WERI-Rb-1 (cell line): ENCODE data around the gene TSHZ3.

ENCODE experiments used
- DNase-seq: peaks from one replicate; pipeline ENCODE4 v3.0.0-alpha.2; 2020
- H3K27ac ChIP-seq: fragments of 250-450 bp; sonication (Bioruptor Pico); 2 replicates; pipeline ENCODE4 v1.5.1; 2020; ENCODE audit warnings: mild to moderate bottlenecking, moderate library complexity
- H3K27me3 ChIP-seq: fragments of 250-450 bp; sonication (Bioruptor Pico); 2 replicates; pipeline ENCODE4 v1.5.1; 2021; ENCODE audit warnings: mild to moderate bottlenecking, low read depth, moderate library complexity; ENCODE audit not compliant: insufficient read depth, severe bottlenecking
- H3K36me3 ChIP-seq: fragments of 250-450 bp; sonication (Bioruptor Pico); 2 replicates; pipeline ENCODE4 v1.5.1; 2020; ENCODE audit warnings: mild to moderate bottlenecking, moderate library complexity
- H3K4me3 ChIP-seq: 2 replicates; pipeline ENCODE4 v1.5.1; 2011; ENCODE audit warnings: low read depth, mild to moderate bottlenecking, control low read depth, low read length
- H3K9me3 ChIP-seq: fragments of 250-450 bp; sonication (Bioruptor Pico); 2 replicates; pipeline ENCODE4 v1.5.1; 2021; ENCODE audit warnings: mild to moderate bottlenecking, moderate library complexity; ENCODE audit not compliant: severe bottlenecking
- CTCF ChIP-seq: IDR thresholded peaks from 2 replicates; pipeline ENCODE4 v1.5.1; 2011; ENCODE audit warnings: low read depth, mild to moderate bottlenecking, control low read depth, inconsistent platforms, low read length

TSHZ3 gene

GRCh38 chr19:31312677-31313244 lies 36.5 kb downstream of the TSHZ3 start:
- no peaks in the 10 kb centered on the region for H3K9me3 ChIP-seq
- H3K4me3 ChIP-seq: no peak overlapping the region
- H3K36me3 ChIP-seq: no peaks in the 10 kb centered on the region
- DNase-seq: no peak
- no peak for TF ChIP-seq CTCF
- no peak overlapping the region for H3K27ac ChIP-seq
- no peaks in the 10 kb centered on the region for H3K27me3 ChIP-seq

- Histone ChIP-seq H3K27me3 (no peaks in the 10 kb centered on the region), H3K4me3 (no peak overlapping the region), H3K9me3 (no peaks in the 10 kb centered on the region), H3K36me3 (no peaks in the 10 kb centered on the region), H3K27ac (no peak overlapping the region)
- no peak for TF ChIP-seq CTCF
- no peak for DNase-seq
Observed at GRCh38 chr19:31312009-31312676, 37.1 kb downstream of the TSHZ3 start.

GRCh38 chr19:31310432-31311133 lies 38.7 kb downstream of the TSHZ3 start:
- DNase-seq: no peak
- H3K27me3 ChIP-seq: no peaks in the 10 kb centered on the region
- no peak overlapping the region for H3K4me3 ChIP-seq
- no peak for TF ChIP-seq CTCF
- H3K36me3 ChIP-seq: no peaks in the 10 kb centered on the region
- H3K27ac ChIP-seq: no peak overlapping the region
- H3K9me3 ChIP-seq: no peaks in the 10 kb centered on the region

- no peak for DNase-seq
- H3K36me3 ChIP-seq: no peaks in the 10 kb centered on the region
- no peak for TF ChIP-seq CTCF
- no peak overlapping the region for H3K27ac ChIP-seq
- H3K9me3 ChIP-seq: no peaks in the 10 kb centered on the region
- H3K4me3 ChIP-seq: no peak overlapping the region
- no peaks in the 10 kb centered on the region for H3K27me3 ChIP-seq
Observed at GRCh38 chr19:31308781-31309180, 40.5 kb downstream of the TSHZ3 start.

- Histone ChIP-seq H3K36me3 (no peaks in the 10 kb centered on the region), H3K27ac (no peak overlapping the region), H3K4me3 (no peak overlapping the region), H3K9me3 (no peaks in the 10 kb centered on the region), H3K27me3 (no peaks in the 10 kb centered on the region)
- no peak for DNase-seq
- no peak for TF ChIP-seq CTCF
Observed at GRCh38 chr19:31307071-31307669, 42.1 kb downstream of the TSHZ3 start.
